ENCODE results near the gene ADPRS.

DNA sequence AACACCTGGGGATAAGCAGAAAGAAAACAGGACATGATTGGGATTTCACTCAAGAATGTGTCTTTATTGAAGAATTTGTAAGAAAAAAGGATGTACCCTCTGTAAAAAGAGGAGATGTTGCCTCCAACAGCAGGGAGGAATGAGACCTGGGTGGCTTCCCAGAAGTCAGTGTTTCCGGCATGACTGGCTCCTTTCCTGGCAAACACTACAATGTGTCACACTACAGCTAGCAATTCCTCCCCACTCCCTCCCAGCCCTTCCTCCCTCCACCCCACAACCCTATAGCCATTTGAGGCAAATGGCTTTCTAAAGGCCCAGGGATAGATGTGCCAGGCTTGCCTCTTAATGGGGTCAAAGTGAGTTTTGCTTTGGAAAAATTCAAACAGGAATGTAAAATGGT, 47.8 kb downstream of the ADPRS start:
- TF ChIP-seq, protein P1, sequence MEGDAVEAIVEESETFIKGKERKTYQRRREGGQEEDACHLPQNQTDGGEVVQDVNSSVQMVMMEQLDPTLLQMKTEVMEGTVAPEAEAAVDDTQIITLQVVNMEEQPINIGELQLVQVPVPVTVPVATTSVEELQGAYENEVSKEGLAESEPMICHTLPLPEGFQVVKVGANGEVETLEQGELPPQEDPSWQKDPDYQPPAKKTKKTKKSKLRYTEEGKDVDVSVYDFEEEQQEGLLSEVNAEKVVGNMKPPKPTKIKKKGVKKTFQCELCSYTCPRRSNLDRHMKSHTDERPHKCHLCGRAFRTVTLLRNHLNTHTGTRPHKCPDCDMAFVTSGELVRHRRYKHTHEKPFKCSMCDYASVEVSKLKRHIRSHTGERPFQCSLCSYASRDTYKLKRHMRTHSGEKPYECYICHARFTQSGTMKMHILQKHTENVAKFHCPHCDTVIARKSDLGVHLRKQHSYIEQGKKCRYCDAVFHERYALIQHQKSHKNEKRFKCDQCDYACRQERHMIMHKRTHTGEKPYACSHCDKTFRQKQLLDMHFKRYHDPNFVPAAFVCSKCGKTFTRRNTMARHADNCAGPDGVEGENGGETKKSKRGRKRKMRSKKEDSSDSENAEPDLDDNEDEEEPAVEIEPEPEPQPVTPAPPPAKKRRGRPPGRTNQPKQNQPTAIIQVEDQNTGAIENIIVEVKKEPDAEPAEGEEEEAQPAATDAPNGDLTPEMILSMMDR (IDR thresholded peaks at IDR 0.05 in 2 of 3, conservative IDR thresholded peaks at IDR 0.05 in 1 of 3; ENCODE audit: insufficient read depth in 2 of 3, low read depth in 1 of 3, low read length in 3 of 3) = no peak
- no peak for TF ChIP-seq GABPA (tag; conservative IDR thresholded peaks at IDR 0.05; ENCODE audit: low read depth)
- no peak for TF ChIP-seq RCOR1 (IDR thresholded peaks at IDR 0.05; ENCODE audit: borderline replicate concordance in 1 of 2, low read depth in 2 of 2, low read length in 2 of 2)
- no peak for TF ChIP-seq ZNF324 (CRISPR knock-in tag; IDR thresholded peaks at IDR 0.05)
- TF ChIP-seq, protein P2, sequence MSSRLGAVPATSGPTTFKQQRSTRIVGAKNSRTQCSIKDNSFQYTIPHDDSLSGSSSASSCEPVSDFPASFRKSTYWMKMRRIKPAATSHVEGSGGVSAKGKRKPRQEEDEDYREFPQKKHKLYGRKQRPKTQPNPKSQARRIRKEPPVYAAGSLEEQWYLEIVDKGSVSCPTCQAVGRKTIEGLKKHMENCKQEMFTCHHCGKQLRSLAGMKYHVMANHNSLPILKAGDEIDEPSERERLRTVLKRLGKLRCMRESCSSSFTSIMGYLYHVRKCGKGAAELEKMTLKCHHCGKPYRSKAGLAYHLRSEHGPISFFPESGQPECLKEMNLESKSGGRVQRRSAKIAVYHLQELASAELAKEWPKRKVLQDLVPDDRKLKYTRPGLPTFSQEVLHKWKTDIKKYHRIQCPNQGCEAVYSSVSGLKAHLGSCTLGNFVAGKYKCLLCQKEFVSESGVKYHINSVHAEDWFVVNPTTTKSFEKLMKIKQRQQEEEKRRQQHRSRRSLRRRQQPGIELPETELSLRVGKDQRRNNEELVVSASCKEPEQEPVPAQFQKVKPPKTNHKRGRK (tag; IDR thresholded peaks at IDR 0.05) = no peak
- TF ChIP-seq, protein P3, sequence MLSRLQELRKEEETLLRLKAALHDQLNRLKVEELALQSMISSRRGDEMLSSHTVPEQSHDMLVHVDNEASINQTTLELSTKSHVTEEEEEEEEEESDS (CRISPR knock-in tag; IDR thresholded peaks at IDR 0.05) = no peak
- TF ChIP-seq, protein P4, sequence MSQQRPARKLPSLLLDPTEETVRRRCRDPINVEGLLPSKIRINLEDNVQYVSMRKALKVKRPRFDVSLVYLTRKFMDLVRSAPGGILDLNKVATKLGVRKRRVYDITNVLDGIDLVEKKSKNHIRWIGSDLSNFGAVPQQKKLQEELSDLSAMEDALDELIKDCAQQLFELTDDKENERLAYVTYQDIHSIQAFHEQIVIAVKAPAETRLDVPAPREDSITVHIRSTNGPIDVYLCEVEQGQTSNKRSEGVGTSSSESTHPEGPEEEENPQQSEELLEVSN (IDR thresholded peaks at IDR 0.05; ENCODE audit: borderline replicate concordance in 1 of 2, extremely low read depth in 1 of 2, insufficient read depth in 1 of 2, insufficient read length in 1 of 2, low read depth in 1 of 2, low read length in 1 of 2, poor library complexity in 1 of 2, severe bottlenecking in 1 of 2) = no peak
